CD4-positive, alpha-beta T cell treated with Interleukin-15 for 4 hours (primary cell): ENCODE results near the gene TMA7B.
A peak's percentile ranks its signal among the peaks of the same experiment; 100 is the strongest.

ENCODE experiments used
- DNase-seq: peaks from one replicate; pipeline ENCODE4 v3.0.0-alpha.2; 2020; ENCODE audit warnings: low spot score

Gene TMA7B

GRCh38 chr22:39932918-39933649, 27.1 kb upstream of the TMA7B start:
- peak; percentile 62 for DNase-seq

- no peak for DNase-seq
These were observed 26.5 kb upstream of the TMA7B start for GRCh38 chr22:39933741-39934140.

- no peak for DNase-seq
These were observed 25.1 kb upstream of the TMA7B start for GRCh38 chr22:39935116-39935515.

- DNase-seq = no peak
These were observed 24.6 kb upstream of the TMA7B start for GRCh38 chr22:39935612-39936011.

GRCh38 chr22:39936523-39937145, 23.6 kb upstream of the TMA7B start:
- DNase-seq = no peak

- DNase-seq = no peak
These were observed 22.3 kb upstream of the TMA7B start for GRCh38 chr22:39937906-39938305.

- DNase-seq = peak; percentile 46
These were observed 21.6 kb upstream of the TMA7B start for GRCh38 chr22:39938509-39939111.

- DNase-seq = no peak
These were observed 20.4 kb upstream of the TMA7B start for GRCh38 chr22:39939830-39940229.

- peak; percentile 66 for DNase-seq
These were observed 19.4 kb upstream of the TMA7B start for GRCh38 chr22:39940757-39941305.

GRCh38 chr22:39941601-39942000, 18.6 kb upstream of the TMA7B start:
- DNase-seq = no peak

GRCh38 chr22:39942439-39943230, 17.6 kb upstream of the TMA7B start:
- no peak for DNase-seq

- DNase-seq = no peak
These were observed 16.9 kb upstream of the TMA7B start for GRCh38 chr22:39943337-39943736.

GRCh38 chr22:39943953-39944872, 16.0 kb upstream of the TMA7B start:
- no peak for DNase-seq

GRCh38 chr22:39946126-39946502, 14.1 kb upstream of the TMA7B start:
- no peak for DNase-seq

GRCh38 chr22:39946503-39947219, 13.5 kb upstream of the TMA7B start:
- no peak for DNase-seq

GRCh38 chr22:39947220-39948216, 12.7 kb upstream of the TMA7B start:
- DNase-seq = no peak

GRCh38 chr22:39949964-39950737, 10.0 kb upstream of the TMA7B start:
- DNase-seq = no peak

GRCh38 chr22:39951603-39952293, 8.4 kb upstream of the TMA7B start:
- DNase-seq = peak; percentile 33
